Heart right ventricle (tissue), 16 donors: ENCODE measurements around the gene ETF1. TPM values are rescaled to one million over a fixed set of nuclear protein-coding genes. Genes with fewer than 3 reads are reported as not detected.
A peak's percentile ranks its signal among the peaks of the same experiment; 100 is the strongest.
"Not testable (repeated sequence)": the region's sequence is repeated elsewhere in the genome, so short reads cannot be mapped to it uniquely, and the experiment has no call there.

ENCODE experiments used
- ATAC-seq, 8 donors: fragments of 200-7000 bp; cut with Tn5 transposase; one replicate each; pipeline ENCODE4 v1.9.1; 2020; ENCODE audit warnings: mild to moderate bottlenecking in 8 of 8, moderate library complexity in 8 of 8, moderate number of reproducible peaks in 1 of 8
- DNase-seq, 2 donors: peaks; one replicate each; pipeline ENCODE4 v3.0.0-alpha.2; 2020
- H3K27ac ChIP-seq, 10 donors: fragments of 200-600 bp; sonication (generic) in 2 of 10; one replicate each; pipeline versions ENCODE4 v1.5.0 to v1.8.0; 2020 to 2022; ENCODE audit warnings: mild to moderate bottlenecking in 3 of 10
- H3K27me3 ChIP-seq, 7 donors: fragments of 200-600 bp; one replicate each; pipeline ENCODE4 v1.8.0; 2021 to 2022; ENCODE audit warnings: mild to moderate bottlenecking in 2 of 7
- H3K36me3 ChIP-seq, 9 donors: fragments of 200-600 bp; sonication (generic) in 1 of 9; one replicate each; pipeline versions ENCODE4 v1.5.0 to v1.8.0; 2020 to 2022; ENCODE audit warnings: mild to moderate bottlenecking in 2 of 9
- H3K4me1 ChIP-seq, 9 donors: fragments of 200-600 bp; sonication (generic) in 1 of 9; one replicate each; pipeline versions ENCODE4 v1.5.0 to v1.8.0; 2020 to 2022; ENCODE audit warnings: mild to moderate bottlenecking in 4 of 9
- H3K4me3 ChIP-seq, 10 donors: fragments of 200-600 bp; sonication (generic) in 2 of 10; one replicate each; pipeline versions ENCODE4 v1.5.0 to v1.8.0; 2020 to 2022; ENCODE audit warnings: mild to moderate bottlenecking in 7 of 10, moderate library complexity in 2 of 10
- H3K9me3 ChIP-seq, 11 donors: fragments of 200-600 bp in 10 of 11; sonication (generic) in 2 of 11; one replicate each; pipeline versions ENCODE4 v1.5.0 to v1.8.0; 2013 to 2022; ENCODE audit warnings: mild to moderate bottlenecking in 2 of 11, control low read depth in 1 of 11, moderate library complexity in 1 of 11
- CTCF ChIP-seq, 9 donors: fragments of 200-600 bp; sonication (generic) in 2 of 9; IDR thresholded peaks; one replicate each; pipeline versions ENCODE4 v1.5.0 to v1.8.0; 2021 to 2022; ENCODE audit warnings: antibody characterized with exemption in 9 of 9, mild to moderate bottlenecking in 5 of 9, moderate library complexity in 1 of 9
- WGBS, 2 donors: extraction: QIAGEN DNeasy Blood & Tissue Kit; methylation state at CpG; one replicate each; pipeline ENCODE4 v1.1.7; 2013; ENCODE audit warnings: inconsistent platforms in 1 of 2; 5-methylcytosine and 5-hydroxymethylcytosine counted together
- intact Hi-C, 10 donors: fragments of 100-400 bp; cut with DNase I; formaldehyde crosslinking; loops; one replicate each; pipeline versions ENCODE4 v1.11.1 to v1.14.2; 2022
- polyA plus RNA-seq, 2 donors: library from polyadenylated mRNA; stranded (reverse); fragments of 200-250 nt; gene quantifications; one replicate each; pipeline ENCODE4 v1.2.3, GENCODE V29; 2013
- total RNA-seq, 10 donors: library from RNA; stranded (reverse); fragmentation: NEBNext Ultra II Directional in 3 of 10; extraction: Animal tissue kit (Norgen Biotek cat#: 25700) in 3 of 10; gene quantifications; one replicate each; pipeline versions ENCODE4 v1.2.1 to v1.2.4, GENCODE V29; 2021 to 2023
- donor health status: Arrhythmogenic right ventricular cardiomyopathy.
- donor health status: ischemic (EF 13 %, LVEDD 7.1; RV severe dilation, severe dysfunction).
- donor health status: healthy with polysubstance abuse.
- donor health status: DM: no; HTN: yes; CAD: no.
- donor health status: DM: no; HTN: no; CAD: no.
- donor health status: ischemic (EF 25% LVEDD 6.9; RV normal size, moderate dysfunction).
- donor health status: ischemic (EF 25% LVEDD 5.7; RV mildly dilated, moderate dysfunction).
- donor health status: healthy.
- donor health status: DM: yes; HTN: yes; CAD: no.
- donor health status: Ischemic cardiomyopathy.
- donor health status: ischemic (EF 35%, LVEDD 5.7; RV mildly dilated, moderate dysfunction).
- donor health status: nonischemic (EF 11% LVEDD 7.7; RV severe dilation, severe dysfunction).
- donor health status: DM: yes; HTN: yes; CAD: no.
- donor health status: PGD.
- donor health status: ischemic (EF 29% LVEDD 5.4; RV normal size, mild dysfunction).
- donor health status: nonischemic (EF 23%, LVEDD 6.1; RV moderate dilation, normal function).

ETF1 gene
- total and polyA plus RNA-seq, 12 donors, result 17.9 to 113 (median 82.8) TPM

- H3K27ac ChIP-seq, result no peak overlapping the region
- H3K27me3 ChIP-seq, result no peaks in the 10 kb centered on the region
- ATAC-seq, result peak in 1 of 8 donors; percentile 36
- TF ChIP-seq CTCF (IDR thresholded peaks at IDR 0.05), result no peak
- H3K4me3 ChIP-seq, result no peak overlapping the region
- intact Hi-C loops, result no loop called here
- no peak for DNase-seq
- peaks cover 0 to 19% (median 12%) of the 10 kb centered on the region in 9 donors for H3K4me1 ChIP-seq
- no peaks in the 10 kb centered on the region for H3K9me3 ChIP-seq
- 50 to 63% methylated on average over 3 of the region's 3 CpGs for WGBS, 2 donors
- H3K36me3 ChIP-seq, result peaks cover 0 to 84% (median 37%) of the 10 kb centered on the region in 9 donors
Observed at GRCh38 chr5:138508958-138509357, 34.1 kb downstream of the ETF1 start.

GRCh38 chr5:138507485-138507884 is 35.6 kb downstream of the ETF1 start:
- H3K27me3 ChIP-seq, H3K4me3 ChIP-seq, intact Hi-C loops, H3K27ac ChIP-seq, ATAC-seq, DNase-seq, H3K9me3 ChIP-seq: not testable (repeated sequence)
- Histone ChIP-seq H3K4me1 (peaks cover 0 to 28% (median 13%) of the 10 kb centered on the region in 9 donors), H3K36me3 (peaks cover 0 to 69% (median 27%) of the 10 kb centered on the region in 9 donors)
- WGBS, 2 donors, result 90 to 95% methylated on average over 8 of the region's 8 CpGs

GRCh38 chr5:138506370-138507306 is 36.4 kb downstream of the ETF1 start:
- Histone ChIP-seq H3K27ac (peak overlapping the region in 1 of 10 donors; percentile 46), H3K36me3 (peaks cover 0 to 61% (median 24%) of the 10 kb centered on the region in 9 donors), H3K27me3 (no peaks in the 10 kb centered on the region), H3K4me3 (no peak overlapping the region), H3K4me1 (peaks cover 0 to 28% (median 13%) of the 10 kb centered on the region in 9 donors), H3K9me3 (no peaks in the 10 kb centered on the region)
- no peak for TF ChIP-seq CTCF (IDR thresholded peaks at IDR 0.05)
- intact Hi-C loops, result no loop called here
- DNase-seq (no peak), ATAC-seq (no peak)
- WGBS, 2 donors, result 76 to 79% methylated on average over 10 of the region's 10 CpGs

GRCh38 chr5:138504799-138505198 is 38.2 kb downstream of the ETF1 start:
- Histone ChIP-seq H3K27ac (peak overlapping the region in 5 of 10 donors; percentile 43 to 58 (median 50)), H3K36me3 (peaks cover 0 to 42% (median 15%) of the 10 kb centered on the region in 9 donors), H3K4me1 (peaks cover 0 to 28% (median 13%) of the 10 kb centered on the region in 9 donors), H3K9me3 (no peaks in the 10 kb centered on the region), H3K27me3 (no peaks in the 10 kb centered on the region), H3K4me3 (no peak overlapping the region)
- DNase-seq (peak; percentile 29 to 60), ATAC-seq (peak; percentile 55 to 86 (median 76))
- TF ChIP-seq CTCF (IDR thresholded peaks at IDR 0.05), result no peak
- intact Hi-C loops, result loop anchor here in 6 of 10 donors (1.0 to 5.0 kb wide), 5 partner anchors 12 to 54 kb away; partner anchors contain the start of gene EGR1 (in 2 of the 6)
- 31 to 34% methylated on average over 4 of the region's 4 CpGs for WGBS, 2 donors
